Activated gamma-delta T cell (primary cell): Measurements from ENCODE around the gene PDE11A.
"Not testable (repeated sequence)": the region's sequence is repeated elsewhere in the genome, so short reads cannot be mapped to it uniquely, and the experiment has no call there.

ENCODE experiments used
- DNase-seq: peaks from one replicate; lab custom pipeline; 2025; lab: John Stamatoyannopoulos, UW

The PDE11A gene

DNA sequence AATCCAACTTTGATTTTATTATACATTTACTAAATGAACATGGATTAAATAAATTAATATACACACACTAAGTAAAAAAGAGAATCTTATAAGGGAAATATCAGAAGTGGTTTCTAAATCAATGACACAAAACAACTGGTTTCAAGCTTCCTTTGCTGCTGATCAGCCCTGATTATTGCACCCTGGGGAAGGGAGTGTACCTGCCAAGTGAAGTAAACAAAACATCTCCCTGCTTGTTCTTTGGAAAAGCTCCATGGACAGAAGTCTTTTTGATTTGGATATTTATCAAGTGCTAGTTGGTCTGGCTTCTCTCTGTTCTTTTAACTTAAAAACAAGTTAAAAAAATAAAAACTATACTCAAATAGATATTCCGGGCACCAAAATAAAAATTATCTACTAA lies 190.1 kb downstream of the PDE11A start:
- no peak for DNase-seq

DNA sequence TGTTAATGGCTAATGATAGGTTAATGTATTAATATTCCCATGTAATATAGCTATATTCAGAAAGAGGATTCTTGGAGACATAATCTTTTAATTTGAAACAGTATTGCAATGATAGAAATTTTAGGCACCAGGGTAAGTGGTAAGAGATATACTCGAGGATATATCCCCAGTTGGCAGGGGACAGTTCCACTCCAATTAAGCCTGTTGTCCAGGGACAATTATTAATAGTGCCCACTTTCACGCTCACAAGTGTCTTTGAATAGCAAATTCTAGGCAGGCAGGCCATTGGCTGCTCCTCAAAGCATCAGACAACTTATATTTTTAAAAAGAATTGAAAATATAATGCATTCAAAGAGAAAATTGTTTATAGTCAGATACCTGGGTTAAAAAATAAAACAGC lies 190.7 kb downstream of the PDE11A start:
- no peak for DNase-seq

DNA sequence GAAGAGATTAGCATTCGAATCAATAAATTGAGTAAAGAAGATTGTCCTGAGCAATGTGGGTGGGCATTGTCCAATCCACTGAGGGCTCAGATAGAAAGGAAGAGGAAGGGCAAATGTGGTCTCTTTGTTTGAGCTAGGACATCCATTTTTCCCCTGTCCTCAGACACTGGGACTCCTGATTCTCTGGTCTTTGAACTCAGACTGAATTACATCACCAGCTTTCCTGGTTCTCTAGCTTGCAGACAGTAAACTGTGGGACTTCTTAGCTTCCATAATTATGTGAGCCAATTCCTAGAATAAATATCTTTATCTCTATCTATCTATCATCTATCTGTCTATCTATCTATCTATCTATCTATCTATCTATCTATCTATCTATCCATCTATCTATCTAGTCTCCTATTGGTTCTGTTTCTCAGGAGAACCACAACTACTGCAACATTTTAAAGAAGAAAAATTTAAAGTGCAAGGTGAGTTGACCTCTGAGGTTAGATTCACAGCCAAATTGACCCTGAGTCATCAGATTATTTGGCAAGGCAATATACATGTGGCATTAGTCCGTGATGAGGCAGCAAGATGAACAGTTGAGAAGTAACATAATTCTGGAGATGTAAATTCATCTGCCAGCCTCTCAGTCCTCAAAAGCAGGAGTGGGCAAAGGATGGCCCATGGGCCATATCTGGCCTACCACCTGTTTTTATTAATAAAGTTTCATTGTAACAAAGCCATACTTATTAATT lies 191.4 kb downstream of the PDE11A start:
- no peak for DNase-seq

DNA sequence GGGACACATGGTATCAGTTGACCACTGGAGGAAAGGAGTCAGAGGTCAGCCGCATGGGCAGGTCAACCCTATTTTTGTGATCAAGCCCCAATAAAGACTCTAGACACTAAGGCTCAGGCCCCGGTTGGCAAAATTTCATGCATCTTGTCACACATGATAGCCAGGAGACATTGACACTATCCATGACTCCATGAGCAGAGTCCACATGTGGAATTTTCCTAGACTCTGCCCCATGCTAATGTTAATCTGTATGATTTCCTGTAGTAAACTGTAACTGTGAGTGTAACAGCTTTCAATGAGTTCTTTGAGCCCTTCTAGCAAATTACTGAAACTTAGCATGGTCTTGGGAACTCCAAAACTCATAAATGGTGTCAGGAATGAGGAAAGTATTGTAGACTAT lies 192.3 kb downstream of the PDE11A start:
- DNase-seq: no peak

DNA sequence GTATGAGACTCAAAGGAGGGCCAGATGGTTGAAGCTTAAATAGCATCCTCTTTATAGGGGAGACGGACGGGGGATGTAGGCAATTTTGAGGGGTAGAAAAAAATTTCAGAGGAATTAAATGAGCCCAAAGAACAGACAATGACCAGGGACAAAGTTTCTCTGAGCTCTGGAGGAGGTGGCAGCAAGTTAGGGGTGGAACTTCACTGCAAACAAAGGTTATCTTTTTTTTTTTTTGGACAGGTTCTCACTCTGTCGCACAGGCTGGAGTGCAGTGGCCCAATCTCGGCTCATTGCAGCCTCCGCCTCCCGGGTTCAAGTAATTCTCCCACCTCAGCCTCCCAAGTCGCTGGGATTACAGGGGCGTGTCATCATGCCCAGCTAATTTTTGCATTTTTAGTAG lies 195.6 kb downstream of the PDE11A start:
- no peak for DNase-seq

DNA sequence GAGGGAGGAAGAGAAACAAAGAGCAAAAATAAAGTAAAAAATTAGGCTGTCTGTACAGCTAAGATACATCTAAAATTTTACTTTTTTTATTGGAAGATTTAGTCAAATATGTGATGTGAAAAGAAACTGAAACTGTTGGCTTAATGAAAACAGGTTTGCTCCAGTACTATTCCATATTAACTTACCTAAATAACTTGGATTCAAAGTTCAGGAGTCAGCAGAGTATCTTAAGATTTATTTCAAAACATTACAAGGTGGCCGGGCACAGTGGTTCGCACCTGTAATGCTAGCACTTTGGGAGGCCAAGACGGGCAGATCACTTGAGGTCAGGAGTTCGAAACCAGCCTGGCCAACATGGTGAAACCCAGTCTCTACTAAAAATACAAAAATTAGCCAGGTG lies 197.9 kb downstream of the PDE11A start:
- DNase-seq: no peak

DNA sequence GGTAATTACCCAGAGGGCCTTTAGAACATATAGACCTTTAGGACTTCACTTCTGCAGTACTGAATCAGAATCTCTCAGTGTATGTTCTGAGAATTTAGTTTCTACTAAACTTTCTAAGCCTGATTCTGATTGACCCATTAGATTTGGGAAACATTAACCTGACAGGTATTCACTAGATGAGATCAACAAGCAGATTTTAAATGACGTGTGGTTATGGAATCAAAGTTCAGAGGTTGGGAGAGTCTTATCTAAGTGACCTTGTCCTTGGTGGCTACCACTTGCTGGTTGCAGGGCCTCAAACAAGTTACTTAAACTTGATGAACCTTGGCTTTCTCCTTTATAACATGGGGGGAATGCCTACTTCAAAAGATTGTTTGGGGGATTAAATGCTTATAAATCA lies 198.7 kb downstream of the PDE11A start:
- DNase-seq: no peak

DNA sequence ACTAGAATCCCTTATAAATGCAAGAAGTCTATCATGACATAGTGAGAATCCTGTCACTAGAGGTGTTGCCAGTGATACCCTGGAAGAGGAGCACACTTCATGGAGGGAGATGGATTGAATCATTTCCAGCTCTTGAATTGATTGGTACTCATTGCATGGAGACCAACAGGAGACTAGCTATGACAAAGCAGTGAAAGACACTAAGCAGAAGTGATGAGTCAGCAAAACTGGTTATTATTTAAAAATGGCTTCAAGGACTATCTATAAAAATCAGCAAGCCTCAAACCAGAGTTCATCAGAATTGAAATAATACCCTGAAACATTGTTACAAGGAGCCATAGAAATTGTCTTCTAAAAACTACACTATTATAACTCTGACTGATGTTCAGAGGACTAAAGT lies 200.3 kb downstream of the PDE11A start:
- DNase-seq: no peak

DNA sequence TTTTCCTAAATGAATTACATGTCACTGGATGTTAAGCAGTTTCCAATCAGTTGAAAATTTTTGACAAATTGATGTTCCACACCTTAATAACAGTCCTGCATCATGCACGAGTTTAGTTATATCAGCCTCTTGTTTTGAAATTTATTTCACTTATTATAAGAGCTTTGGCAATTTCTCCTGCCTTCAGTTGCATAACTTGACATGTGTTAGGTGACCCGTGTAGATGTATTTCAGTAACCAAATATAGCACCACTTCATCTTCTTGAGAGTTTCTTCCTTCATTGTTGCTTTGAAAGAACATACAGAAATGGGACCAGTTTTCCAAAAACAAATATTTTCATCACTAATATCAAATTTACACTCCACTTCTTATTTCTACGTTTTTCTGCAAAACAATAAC lies 202.7 kb downstream of the PDE11A start:
- no peak for DNase-seq

DNA sequence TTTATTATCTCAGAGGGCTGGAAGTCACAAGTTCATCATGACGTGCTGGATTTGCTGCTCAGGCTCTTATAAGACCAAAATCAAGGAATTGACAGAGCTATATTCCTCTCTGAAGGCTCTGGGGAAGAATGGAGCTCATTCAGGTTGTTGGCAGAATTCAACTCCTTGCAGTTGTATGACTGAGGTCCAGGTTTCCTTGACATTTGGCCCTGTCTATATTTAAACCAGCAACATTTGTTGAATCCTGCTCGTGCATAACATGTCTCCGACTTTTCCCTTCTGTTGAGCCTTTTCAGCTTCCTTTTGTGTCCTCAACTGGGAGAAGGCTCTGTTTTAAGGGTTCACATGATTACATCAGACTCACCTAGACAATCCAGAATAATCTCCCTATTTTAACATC lies 203.4 kb downstream of the PDE11A start:
- DNase-seq: no peak

DNA sequence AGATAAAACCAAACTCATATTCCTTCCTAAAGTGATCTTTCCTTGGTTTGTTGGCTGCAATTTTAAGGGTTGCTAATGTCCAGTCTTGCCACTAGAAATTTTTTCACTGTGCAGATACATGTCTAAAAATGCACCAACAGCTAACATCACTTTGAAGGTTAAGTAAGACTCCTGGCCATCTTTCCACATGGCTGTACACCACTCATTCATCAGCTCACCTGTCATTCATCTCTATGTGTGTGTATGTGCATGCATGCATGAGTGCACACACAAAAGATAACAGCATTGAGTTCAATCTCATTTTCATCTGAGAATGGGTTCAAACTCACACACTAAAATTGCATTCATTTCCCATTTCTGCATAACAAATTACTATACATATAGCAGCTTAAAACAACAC lies 203.8 kb downstream of the PDE11A start:
- no peak for DNase-seq

DNA sequence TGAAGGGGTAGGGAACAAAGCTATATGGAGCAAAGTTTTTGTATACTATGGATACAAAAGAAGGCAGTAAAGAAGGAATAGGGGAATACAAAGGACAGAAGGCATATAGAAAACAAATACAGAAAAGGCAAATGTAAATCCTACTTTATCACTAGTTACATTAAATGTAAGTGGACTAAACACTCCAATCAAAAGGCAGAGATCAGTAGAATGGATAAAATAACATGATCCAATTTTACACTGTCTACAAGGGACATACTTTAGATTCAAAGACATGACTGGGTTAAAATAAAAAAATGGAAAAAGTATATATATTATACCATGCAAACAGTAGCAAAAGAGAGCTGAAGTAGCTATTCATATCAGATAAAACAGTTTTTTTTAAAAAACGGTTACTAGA lies 215.0 kb downstream of the PDE11A start:
- no peak for DNase-seq

DNA sequence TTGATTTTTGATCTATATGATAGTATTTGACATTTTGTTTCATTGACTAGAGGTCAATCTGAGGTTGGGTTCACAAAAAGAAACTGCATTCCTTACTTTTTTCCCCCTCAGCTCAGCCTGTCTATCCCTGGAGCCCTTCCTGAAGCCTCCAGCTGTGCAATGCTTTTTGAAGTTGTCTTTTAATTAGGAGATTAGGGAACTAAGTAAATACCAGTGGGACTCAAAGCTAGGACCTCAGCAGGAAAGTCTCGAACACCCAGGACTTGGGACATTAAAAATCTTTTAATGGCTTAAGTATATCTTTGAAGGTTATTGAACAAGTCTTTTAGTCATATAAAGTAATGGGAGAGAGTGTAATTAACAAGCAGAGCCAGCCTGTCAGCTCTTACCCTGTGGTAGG lies 220.2 kb downstream of the PDE11A start:
- no peak for DNase-seq

DNA sequence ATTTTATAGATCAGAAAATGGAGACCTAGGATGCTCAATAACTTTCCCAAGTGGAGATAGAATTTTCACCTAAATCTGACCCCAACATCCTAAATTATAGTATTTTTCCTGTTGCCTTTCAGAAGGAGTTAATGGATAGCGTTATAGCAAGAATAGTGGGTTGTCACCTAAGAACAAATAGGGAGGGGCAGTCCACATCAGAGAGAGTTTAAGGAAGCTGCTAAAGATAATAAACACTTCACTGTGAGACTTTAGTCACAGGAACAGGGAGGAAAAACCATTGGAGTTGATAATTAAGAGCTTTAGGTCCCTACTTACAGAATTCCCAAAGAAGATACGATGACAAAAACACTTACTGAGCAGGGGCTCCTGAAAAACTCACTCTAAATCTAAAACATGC lies 229.4 kb downstream of the PDE11A start:
- DNase-seq: no peak

DNA sequence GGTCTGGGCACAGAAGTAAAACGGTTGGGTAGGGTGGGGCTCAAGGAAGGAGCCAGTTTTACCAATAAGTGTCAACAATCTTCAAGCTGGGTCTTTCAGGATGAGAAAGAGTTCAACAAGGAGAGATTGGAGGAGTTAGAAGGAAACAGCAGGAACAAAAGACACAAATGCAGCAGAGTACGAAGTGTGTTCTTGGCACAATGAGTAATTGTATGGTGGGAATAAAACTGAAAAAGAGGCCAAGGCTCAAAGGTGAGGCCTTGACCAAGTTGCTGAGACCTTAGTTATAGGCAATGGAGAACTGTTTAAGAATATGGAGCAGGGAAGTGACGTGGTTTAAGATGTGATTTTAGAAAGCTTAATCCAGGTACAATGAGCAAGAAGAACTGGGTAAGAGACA lies 230.3 kb downstream of the PDE11A start:
- DNase-seq: no peak

DNA sequence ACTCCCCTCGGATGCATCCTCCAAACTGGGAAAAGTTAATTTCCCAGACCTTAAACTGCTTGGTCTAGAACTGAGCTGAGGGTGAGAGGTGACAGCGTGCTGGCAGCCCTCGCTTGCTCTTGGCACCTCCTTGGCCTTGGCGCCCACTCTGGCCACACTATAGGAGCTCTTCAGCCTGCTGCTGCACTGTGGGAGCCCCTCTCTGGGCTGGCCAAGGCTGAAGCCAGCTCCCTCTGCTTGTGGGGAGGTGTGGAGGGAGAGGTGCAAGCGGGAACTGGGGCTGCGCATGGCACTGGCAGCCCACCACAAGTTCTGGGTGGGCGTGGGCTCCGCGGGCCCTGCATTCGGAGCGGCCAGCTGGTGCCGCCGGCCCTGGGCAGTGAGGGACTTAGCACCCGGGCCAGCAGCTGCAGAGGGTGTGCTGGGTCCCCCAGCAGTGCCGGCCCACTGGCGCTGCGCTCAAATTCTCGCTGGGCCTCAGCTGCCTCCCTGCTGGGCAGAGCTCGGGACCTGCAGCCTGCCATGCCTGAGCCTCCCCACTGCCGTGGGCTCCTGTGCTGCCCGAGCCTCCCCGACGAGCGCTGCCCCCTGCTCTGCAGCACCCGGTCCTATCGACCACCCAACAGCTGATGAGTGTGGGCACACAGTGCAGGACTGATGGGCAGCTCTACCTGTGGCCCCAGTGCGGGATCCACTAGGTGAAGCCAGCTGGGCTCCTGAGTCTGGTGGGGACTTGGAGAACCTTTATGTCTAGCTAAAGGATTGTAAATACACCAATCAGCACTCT lies 237.0 kb downstream of the PDE11A start:
- DNase-seq: not testable (repeated sequence)

DNA sequence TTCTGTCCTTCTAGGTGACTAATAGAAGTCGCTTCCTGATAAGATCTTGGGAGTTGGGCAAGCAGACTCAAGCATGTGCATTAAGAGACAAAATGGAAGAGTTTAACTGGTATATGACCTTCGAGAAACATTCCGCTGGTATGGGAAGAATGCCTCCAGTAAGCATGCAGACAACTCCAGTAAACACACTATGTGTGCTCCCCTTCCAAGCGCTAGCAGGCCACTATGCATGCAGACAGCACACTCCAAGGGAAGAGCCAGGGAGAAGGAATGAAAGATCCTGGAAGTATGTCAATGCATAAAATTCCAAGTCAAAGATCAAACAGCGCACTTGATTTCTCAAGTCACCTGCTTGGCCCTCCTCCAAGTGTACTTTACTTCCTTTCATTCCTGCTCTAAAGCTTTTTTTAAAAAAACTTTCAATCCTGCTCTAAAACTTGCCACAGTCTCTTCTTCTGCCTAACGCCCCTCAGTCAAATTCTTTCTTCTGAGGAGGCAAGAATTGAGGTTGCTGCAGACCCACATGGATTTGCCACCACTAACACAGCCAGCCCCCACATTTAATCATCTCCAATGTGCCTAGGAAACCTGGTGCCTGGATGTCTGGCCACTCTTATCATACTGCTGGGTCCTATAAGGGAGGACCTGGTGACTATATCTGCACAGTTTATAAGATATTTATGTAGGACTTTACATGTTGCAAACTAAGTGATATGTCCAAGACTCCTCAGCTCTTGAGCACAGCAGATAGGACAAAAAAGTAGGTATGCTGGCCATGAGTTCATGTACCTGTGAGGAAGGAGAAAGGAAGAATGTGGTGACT lies 239.8 kb downstream of the PDE11A start:
- no peak for DNase-seq

DNA sequence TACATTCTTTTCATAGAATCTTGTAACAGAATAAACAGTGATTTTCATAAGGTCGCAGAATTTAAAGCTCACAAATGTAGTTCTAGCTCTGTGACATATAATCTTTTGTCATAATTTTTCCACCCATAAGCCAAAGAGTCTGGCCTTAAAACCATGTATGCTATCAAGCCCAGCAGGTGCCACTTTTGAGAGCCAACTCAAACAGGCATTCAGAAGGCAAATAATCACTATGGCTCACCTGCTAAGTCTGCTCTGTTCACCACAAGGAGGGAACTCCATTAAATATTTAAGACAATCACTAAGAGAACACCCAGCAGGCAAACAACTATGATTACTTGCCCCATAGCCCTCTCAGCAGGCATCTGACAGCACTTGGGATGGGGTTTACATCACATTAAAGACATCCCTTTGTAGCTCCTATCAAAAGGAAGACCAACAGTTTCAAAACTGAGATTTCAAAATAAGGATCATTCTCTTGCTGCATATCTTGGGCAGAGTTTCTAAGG lies 241.6 kb downstream of the PDE11A start:
- no peak for DNase-seq

DNA sequence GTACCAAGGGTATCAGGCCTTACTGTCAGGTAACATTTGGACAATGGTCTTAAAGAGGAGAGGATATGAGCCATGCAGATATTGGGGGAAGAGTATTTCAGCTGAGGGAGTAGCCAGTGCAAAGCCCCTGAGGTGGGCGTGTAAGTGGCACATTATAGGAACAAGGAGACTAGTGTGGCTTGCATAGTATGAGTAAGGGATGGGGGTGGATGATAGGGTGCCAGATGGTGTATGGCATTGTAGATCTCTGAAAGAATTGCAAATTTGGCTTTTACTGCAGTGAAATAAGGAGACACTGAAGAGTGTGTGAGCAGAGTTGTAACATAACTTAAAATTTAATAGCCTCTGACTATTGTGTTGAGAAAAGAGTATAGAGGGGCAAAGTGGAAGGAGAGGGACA lies 244.0 kb downstream of the PDE11A start:
- DNase-seq: no peak

DNA sequence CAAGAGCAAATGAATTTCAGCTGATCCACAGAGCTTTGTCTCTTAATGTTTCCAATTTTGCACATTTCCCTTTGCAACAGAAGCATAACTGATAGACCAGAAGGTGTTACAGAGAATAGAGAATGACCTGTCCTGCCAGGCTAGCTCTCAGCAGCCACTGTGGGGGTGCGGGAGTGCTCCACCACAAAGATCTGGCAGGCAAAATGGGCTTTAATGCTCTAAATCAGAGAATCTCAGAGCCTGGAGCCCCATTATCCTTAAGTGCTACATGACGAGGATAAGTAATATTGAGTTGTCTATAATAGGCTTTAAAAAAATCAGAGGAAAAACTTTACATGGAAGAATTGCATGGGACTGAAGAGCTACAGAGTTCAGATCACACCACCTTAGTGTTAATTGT lies 245.7 kb downstream of the PDE11A start:
- no peak for DNase-seq

DNA sequence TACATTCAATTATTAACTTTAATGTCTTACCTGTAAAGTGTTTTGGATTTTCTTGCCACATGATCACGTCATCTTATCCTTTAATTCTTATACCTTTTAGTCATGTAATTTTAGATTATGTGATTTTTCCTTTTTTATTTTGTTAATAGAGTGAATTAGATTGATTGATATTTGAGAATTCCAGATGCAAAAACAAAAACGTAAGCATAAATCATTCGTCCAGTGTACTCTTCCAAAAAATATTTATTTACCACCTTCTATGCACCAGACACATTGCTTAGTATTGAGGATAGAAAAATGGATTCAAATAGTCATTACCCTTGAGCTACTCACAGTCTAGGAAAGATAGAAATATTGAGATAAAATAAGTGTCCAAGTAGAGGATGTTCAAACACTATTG lies 249.6 kb downstream of the PDE11A start:
- no peak for DNase-seq

DNA sequence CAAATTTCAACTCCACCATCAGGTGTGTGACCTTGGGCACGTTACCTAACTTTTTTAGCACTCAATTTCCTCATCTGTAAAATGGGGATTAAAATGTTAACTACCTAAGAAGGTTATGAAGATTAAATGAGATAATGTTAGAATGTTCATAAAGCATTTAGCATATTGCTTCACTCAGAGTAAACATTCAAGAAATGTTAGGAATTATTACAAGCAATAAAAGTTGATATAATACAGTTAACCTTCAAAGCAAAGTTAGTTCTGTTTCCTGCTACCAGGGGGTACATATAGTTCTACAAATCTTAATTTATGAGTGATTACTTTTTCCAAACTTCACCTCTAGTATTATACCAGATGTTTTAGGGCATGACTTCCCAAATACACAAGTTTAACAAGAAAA lies 254.2 kb downstream of the PDE11A start:
- DNase-seq: no peak

DNA sequence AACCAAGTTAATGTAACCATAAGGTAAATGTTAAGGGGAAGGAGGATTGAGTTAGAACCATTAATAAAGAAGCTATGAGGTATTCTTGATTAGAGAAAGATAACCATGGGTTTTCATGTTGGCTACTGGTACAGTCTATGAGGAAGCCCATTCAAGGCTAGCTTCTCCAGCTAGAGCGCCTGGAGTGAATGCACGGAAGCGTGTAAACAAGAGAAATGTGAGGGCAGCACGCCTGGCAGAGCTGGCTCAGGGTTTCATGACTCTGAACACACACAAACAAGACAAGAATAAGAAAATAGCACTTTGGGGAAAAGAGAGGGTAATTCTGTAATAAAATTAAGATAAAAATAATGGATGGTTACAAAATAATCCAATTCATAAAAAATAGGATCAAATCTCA lies 255.3 kb downstream of the PDE11A start:
- DNase-seq: no peak
